Measurements from ENCODE around the gene BCR.

- no peak for TF ChIP-seq POLR2AphosphoS5 (IDR thresholded peaks at IDR 0.05)
- no peak for TF ChIP-seq CTCF (IDR thresholded peaks at IDR 0.05 in 8 of 11, conservative IDR thresholded peaks at IDR 0.05 in 3 of 11)
- no peak for TF ChIP-seq POLR2A (IDR thresholded peaks at IDR 0.05)
Measured at GRCh38 chr22:23279781-23280180, 99.5 kb downstream of the BCR start.
